Right forelimb (tissue), 1 donor: ENCODE results near the gene NPW.
"Not testable (repeated sequence)": the region's sequence is repeated elsewhere in the genome, so short reads cannot be mapped to it uniquely, and the experiment has no call there.

Experiments used
- DNase-seq: peaks from one replicate; pipeline ENCODE4 v3.0.0-alpha.2; 2018

NPW gene

DNA sequence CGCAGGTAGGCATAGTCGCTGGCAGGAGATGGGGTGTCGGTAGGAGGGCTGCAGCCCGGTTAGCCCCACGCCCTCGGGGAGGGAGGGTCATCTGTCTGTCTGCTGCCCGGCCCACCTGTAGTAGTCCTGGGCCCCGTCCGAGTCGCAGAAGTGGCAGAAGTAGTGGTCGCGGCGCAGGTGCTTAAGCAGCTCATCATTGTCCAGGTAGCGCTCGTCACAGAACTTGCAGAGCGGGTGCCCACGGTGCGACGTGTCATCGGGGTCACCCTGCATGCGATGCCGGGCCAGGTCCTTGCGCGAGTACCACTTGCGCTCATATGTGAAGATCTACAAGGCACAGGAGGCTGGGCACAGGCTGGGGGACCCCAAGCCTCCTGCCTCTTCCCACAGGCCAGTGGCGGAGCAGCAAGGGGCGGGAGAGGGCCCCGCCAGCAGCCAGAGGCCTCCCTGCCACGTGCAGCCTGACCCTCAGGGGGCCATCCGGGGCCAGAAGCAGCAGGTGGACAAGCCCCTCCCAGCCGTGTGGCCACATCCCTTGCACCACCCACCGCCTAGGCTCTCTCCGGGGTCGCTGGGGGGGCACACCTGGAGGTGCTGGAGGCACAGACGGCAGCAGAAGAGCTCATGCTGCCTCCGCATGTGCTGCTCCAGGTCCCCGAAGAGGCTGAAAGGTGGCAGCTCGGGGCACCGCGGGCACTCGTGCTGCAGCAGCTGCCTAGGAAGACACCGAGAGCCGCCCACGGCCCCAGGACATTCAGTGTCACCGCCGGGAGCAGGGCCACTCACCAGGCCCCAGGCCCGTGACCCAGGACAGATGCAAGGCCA is 17.0 kb upstream of the NPW start:
- DNase-seq, result no peak

DNA sequence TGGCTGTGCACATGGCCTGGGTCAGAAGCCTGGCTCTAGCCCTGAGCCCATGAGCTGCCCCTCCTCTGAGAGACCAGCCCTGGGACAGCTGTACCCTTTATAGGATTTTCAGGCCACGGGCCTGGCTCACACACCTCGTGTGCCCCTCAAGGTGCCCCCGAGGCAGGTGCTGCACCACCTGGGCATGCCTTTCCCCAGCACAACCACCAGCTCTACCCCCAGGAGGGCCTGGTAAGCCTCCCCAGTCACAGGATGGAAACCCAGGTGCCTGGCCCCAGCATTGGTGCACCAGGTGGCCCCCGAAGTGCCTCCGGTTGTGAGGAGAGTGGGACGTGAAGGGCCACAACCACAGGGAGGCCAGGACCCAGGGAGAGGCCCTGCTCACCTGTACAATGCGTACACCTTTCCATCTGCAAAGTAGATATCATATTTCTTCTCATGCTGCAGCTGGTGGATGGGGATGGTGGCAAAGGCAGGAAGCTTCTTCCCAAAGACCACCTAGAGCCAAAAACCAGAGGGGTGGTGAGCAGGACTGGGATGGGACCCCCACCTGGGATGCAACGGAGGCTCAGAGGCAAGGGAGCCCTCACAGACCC is 16.3 kb upstream of the NPW start:
- no peak for DNase-seq

DNA sequence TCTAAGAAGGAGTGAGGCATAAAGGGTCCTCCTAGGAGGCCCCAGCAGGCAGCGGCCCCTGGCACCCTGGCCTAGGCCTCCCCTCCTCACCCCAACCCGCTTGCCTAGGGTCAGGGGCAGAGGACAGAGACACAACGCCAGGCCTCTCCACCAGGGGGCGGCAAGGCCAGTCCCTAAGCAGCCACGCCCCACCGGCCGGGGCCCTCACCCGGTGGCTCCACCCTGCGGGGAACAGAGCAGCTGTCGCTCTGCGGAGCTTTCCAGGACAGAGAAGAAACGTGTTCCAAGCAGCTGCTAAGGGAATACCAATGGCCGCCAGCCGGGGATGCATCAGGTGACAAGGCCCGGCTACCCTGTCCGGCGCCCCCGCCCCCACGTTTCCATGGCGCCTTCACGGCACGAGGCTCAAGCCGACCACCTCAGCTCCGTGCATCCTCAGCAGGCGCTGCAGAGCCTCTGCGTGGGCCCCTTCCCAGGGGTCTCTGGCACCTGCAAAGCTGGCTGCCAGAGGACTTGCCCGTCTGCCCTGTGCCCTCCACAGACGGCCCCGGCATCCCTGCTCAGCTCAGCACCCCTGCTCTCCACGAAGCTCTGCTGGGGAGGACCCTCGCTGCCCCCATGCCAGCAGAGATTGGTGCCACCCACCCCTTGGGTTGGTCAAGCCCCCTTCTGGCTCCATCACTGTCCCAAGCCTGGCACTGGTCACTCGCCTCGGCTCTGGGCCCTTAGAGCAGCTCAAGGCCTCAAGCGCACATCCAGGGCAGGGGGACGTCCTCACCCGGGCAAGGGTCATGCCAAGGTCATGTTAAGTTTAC is 15.6 kb upstream of the NPW start:
- peak; percentile 91 for DNase-seq

DNA sequence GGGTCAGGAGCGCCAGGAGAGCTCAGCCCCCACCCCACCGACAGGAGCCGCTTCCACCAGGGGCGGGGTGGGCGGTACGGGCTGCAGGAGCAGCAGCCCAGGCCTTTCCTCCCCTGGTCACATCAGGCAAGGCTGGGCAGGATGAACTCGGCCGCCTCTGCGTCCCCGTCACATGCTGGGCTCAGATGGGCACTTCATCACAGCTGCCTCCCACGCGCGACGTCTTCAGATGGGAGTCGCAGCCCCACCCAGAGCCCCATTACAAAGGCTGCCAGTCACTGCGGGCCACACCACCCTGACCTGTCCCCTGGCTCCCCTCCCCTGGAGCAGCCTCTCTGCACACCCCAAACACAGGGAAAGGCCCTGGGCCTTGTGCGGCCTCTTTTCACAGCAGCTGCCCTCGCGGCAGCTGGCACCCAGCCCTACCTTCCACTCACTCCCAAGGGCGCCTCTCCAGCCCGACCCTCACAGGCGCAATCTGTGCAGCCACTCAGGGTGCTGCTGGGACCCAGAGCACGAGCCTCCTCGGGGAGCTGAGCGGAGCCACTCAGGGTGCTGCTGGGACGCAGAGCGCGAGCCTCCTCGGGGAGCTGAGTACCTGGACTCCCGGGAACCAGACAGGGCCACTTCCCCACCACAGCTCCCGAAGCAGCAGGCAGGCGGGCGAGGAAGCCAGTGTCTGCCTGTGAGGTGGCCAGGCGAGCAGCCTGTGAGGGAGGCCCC is 14.6 kb upstream of the NPW start:
- DNase-seq, result no peak

DNA sequence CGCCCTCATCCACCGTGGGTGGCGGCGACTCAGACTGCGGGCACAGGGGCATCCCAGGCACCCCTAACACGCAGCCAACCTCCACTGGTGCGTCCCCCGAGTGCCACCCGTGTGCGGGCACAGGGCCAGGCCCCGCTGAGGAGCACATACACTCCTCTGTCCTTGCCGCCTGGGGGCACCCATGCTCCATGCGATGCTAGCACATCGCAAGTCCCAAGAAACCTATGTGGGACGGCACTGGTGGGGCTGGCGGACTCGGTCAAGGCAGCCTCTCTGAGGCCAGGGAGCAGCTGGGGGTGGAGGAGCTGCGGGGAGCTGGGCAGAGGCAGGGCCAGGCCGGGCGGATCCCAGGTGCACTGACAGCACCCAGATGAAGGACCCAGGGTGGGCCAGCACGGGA is 13.9 kb upstream of the NPW start:
- DNase-seq, result no peak

DNA sequence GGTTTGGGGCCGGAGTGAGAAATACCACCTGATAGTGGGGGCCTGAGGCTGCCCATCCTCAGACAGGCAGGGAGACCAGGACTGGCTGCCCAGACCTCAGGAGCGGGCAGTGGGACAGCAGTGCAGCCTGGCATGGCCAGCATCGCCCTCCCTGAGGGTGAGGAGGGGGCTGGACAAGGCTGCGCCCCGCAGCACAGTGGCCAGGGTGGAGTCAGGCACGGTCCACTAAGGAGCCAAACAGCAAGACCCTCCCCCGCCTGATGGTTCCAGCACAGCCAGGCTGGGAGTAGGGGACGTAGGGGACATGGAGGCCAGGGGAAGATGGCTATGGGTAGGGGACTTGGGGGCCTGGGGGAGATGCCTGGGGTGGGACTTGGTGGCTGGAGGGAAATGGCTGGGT is 13.3 kb upstream of the NPW start:
- DNase-seq, result no peak

DNA sequence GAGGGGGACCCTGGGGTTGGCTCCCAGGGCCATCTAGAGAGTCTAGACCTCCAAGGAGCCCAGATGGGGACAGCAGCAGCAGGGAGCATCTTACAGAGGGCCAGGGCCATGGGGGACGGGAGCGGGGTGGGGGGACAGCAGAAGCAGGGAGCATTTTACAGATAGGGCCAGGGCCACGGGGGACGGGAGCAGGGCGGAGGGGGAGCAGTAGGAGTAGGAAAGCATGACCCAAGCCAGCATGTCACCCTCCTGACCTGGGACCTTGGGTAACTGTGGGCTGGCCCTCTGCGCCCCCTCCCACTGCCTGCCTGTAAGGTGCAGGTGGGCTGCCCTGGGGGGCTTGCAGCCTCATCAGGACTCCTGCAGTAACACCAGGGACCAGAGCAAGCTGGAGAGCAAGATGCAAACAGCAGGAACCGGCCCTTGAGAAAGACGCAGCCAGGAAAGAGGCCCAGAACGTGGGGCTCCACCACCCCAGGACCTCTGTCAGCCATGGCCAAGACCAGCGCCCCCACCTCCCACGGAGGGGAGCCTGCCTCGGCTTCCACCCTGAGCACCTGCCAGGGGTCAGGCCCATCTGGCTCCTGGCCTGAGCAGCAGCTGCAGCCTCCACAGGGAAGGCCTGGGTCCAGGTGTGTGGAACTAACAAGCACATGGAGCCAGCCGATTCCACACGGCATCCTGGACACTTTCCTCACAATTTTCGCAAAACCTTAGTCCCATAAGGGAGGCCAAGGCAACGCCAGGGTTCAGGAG is 12.3 kb upstream of the NPW start:
- DNase-seq, result no peak

DNA sequence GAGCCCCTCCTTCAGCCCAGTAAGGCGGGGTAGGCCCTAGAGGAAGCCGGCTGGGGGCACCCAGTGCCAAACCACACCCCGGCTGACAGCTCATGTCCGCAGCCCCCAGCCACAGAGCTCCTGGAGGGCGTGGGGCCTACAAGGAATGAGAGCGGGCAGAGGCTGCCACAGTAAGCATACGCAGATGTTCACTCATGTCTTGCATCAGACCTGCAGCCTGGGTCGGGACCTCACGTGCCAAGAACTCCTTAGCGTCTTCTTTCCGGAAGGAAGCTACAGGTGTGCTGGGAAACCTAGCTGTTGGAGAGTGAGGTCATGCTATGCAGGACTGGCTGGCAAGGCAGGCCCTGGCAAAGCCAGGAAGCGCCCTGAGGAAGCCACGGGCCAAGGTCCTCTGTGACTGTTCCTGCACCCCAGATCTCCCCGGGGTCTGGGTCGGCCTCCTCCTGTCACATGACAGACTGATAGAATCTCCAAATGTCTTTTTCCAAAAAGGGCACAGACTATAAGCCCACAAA is 11.5 kb upstream of the NPW start:
- no peak for DNase-seq

DNA sequence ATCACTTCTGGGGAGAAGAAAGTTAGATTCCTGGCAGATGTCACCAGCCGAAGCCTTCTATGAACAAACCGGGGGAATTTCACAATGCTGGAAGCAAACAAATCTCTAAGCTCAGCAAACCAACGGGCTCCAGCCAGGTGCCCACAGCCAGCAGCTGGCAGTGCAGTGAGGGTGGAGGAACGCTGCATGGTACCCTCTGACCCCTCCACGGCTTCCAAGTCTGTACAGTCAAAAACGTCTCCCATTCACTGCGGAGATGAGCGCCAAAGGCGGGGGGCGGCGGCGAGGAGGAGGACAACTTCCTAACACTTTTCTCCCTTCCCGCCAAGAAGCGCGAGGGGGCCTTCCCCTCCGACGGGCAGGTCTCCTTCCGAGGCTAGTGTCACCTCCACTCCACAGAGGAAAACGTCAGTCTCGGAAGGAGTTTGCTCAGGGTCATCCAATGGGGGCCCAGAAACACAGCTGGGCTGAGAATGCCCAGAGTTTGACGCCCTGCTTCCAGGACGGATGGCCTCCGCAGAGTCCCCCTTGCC is 10.9 kb upstream of the NPW start:
- DNase-seq, result no peak

DNA sequence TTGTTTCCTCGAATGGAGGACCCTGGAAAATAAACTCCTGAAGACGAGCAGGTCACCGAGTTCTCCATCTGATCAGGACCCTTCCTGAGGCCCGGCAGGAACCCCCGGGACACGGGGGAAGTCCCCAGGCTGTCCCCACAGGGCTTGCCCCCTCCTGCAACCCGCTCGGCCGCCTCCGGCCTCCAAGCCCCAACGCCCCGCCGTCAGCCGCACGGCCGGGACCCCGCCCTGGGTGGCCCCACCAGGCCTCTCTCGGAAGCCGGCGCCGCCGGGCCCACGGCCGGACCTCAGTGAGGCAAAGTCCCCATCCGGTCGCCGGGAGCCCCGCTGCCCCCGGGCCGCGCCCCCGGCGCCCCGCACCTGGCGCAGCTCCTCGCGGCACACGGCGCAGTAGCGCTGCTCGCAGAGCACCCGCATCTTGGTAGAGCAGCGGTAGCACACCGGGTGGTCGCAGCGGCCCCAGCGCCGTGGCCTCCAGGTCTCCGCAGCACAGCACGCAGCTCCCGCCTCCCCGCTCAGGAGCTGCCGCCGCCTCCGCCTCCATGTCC is 10.3 kb upstream of the NPW start:
- no peak for DNase-seq

DNA sequence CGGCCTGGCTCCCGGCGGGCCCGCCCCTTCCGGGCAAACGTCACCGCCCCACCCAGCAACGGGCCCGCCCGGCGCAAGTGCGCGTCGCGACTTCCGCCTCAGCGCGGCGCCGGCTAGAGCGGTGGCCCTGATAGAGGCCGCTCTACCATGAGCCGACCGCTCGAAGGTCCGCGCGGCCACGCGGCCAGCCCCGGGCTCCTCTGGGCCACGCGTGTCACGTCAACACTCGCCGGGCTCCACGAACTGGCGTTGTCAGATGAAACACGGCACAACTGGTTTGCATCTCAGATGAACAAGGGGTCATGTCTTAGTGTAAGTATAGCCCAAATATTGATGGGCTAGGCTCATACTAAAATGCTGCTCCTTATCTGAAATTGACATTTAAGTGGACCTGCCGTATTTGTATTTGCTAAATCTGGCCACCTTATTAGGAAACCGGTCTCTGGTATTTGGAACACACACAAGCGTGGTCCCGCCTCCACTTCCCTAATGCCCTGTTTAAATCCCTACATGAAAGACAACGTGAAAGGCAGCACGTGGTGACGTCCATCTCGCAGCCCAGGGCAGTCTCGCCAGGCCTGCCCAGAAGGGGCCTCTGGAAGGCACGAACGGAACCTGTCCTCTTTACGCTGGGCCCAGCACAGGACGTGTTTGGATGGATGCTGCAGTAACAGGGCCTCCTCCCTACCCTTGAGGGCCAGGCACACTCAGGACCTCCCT is 9.6 kb upstream of the NPW start, which contains the start of gene ZNF598:
Gene ZNF598 (minus strand): TSS at position 31 of the 720 bp plus-strand sequence.
- DNase-seq, result peak; percentile 89

DNA sequence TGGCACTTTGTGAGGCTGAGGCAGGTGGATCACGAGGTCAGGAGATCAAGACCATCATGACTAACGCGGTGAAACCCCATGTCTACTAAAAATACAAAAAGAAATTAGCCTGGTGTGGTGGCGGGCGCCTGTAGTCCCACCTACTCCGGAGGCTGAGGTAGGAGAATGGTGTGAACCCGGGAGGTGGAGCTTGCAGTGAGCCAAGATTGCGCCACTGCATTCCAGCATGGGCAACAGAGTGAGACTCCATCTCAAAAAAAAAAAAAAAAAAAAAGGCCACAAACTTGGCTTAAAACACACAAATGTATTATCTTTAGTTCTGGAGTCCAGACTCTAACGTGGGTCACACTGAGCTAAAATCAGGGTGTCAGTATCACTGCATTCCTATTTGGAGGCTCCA is 7.9 kb upstream of the NPW start:
- DNase-seq, result not testable (repeated sequence)

DNA sequence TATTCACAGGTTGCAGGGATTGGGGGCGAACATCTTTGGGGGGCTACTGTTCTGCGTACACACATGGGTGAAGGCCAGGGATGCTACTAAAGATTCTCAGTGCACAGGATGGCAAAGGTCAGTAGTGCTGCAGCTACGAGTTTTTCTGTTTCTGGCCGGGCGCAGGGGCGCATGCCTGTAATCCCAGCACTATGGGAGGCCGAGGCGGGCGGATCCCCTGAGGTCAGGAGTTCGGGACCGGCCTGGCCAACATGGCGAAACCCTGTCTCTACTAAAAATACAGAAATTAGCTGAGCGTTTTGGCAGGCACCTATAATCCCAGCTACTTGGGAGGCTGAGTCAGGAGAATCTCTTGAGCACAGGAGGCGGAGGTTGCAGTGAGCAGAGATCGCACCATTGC is 6.1 kb upstream of the NPW start:
- no peak for DNase-seq

DNA sequence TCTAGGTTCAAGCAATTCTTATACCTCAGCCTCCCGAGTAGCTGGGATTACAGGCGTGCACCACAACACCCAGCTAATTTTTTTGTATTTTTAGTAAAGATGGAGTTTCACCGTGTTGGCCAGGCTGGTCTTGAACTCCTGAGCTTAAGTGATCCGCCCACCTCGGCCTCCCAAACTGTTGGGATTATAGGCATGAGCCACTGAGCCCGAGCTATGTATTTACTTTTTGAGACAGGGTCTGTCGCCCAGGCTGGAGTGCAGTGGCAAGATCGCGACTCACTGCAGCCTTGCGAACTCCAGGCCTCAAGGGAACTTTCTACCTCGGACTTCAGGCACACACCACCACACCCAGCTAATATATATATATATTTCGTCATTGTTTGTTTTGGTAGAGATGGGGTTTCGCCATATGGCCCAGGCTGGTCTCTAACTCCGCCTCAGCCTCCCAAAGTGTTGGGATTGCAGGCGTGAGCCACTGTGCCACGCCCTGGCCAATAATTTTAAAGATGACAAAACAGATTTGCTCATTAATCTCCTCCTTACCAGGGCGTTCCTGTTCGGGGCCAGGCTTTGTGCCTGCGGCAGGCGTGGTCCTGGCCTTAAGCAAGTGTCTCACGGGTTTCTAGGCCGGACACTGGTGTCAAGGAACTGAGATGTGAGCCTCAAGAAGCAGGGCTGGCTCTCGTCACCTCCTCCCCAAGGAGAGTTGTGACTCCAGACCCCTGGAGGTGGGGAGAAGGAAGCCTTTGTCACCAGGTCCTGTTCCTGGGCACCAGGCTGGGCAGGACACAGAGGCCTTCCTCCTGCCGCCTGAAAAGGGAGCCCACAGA is 4.3 kb upstream of the NPW start:
- DNase-seq, result no peak

DNA sequence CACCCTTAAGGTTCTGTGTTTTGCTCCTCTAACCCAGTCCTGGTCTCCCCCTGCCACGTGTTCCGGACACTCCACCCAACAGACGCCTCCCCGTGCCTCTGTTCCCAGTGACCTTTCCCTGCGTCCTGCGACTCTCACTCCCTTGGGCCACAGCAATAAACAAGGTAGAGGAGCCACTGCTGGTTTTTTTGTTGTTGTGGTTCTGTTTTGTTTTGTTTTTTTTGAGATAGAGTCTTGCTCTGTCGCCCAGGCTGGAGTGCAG is 3.7 kb upstream of the NPW start:
- DNase-seq, result no peak

DNA sequence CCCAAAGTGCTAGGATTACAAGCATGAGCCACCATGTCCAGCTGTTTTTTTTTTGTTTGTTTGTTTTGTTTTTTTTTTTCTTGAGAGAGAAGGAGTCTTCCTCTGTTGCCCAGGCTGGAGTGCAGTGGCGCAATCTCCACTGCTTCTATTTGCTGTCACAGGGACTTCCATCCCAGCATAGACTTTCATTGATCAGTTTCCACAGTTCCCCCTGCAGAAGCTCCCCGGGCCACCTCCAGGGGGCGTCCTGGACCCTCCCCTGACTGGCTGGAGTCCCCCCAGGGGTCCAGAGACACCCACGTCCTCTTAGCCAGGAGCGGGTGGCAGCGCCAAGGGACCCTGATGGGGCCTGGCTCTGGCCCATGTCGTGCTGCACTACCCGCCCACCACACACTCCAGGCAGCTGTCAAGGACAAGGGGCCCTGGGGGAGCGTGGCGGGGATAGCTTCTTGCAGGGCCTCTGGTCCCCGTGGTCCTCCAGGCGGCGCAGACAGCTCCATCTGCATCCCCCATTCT is 3.1 kb upstream of the NPW start:
- DNase-seq, result no peak

DNA sequence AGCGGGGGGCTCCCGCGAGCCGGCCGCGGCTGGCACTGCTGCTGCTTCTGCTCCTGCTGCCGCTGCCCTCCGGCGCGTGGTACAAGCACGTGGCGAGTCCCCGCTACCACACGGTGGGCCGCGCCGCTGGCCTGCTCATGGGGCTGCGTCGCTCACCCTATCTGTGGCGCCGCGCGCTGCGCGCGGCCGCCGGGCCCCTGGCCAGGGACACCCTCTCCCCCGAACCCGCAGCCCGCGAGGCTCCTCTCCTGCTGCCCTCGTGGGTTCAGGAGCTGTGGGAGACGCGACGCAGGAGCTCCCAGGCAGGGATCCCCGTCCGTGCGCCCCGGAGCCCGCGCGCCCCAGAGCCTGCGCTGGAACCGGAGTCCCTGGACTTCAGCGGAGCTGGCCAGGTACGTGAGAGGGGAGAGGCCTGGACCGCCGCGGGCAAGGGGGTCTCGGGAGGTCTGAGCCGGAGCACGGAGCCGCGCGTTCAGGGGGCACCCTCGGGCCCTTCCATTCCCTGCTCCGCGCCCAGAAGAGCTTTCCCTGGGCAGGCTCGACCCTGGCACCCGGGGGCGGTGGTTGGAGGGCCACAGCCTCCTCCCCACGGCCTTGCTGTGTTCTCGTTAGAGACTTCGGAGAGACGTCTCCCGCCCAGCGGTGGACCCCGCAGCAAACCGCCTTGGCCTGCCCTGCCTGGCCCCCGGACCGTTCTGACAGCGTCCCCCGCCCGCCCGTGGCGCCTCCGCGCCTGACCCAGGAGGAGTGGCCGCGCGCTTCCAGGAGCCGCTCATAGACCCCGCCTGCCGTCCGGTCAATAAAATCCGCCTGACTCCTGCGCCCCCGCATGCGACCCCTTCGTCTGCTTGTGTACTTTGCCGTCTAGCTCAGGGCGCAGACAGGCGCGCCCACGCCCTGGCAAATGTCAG is 591 bp downstream of the NPW start:
- DNase-seq, result peak; percentile 62

DNA sequence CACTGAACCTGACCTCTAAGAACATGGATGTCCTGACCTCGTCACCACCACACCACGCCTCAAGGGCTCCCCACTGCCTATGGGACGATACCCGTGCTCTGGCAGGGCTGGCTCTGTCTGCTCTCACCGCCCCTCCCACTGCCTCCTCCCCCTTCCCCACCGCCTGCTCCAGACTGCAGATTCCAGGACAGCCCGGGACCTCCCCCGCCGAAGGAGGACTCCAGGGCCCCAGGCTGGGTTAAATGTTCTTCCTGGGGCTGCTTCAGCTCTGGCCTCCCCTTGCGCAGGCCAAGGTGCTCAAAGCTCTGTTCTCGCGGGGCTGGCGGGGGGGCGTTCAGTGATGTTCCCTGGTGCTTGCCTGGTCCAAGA is 3.1 kb downstream of the NPW start:
- no peak for DNase-seq
